SK-N-SH (cell line): ENCODE measurements around the gene TMEM214. TPM values are rescaled to one million over a fixed set of nuclear protein-coding genes. Genes with fewer than 3 reads are reported as not detected.

Experiments
- CTCF ChIA-PET: fragments of 300-600, 350-600 bp; formaldehyde crosslinking; extraction: SDS; loops from one replicate; lab custom pipeline; 2021; lab: Yijun Ruan, JAX
- POLR2A ChIA-PET: fragments of 350-600 bp; sonication (Branson Sonifier 250); formaldehyde crosslinking; extraction: SDS; loops from one replicate; lab custom pipeline; 2020; ENCODE audit warnings: antibody characterized with exemption, inconsistent platforms; lab: Yijun Ruan, JAX
- DNase-seq: peaks from one replicate; pipeline ENCODE4 v3.0.0; 2012
- H2AFZ ChIP-seq: fragments of 200-600 bp; sonication (generic); 2 replicates; pipeline ENCODE4 v1.8.1; 2016; ENCODE audit warnings: antibody characterized with exemption, mild to moderate bottlenecking, low read depth
- H3F3A ChIP-seq: fragments of 200-600 bp; sonication (generic); replicated peaks from 2 replicates; pipeline ENCODE3; 2016; ENCODE audit warnings: antibody characterized with exemption, mild to moderate bottlenecking; ENCODE audit not compliant: insufficient read depth
- H3K27ac ChIP-seq, 2 experiments: fragments of 200-500 bp in 1 of 2; fragments of 200-600 bp in 1 of 2; sonication (Bioruptor generic) in 1 of 2; sonication (generic), shearing (Covaris generic) in 1 of 2; 2 replicates each; pipeline versions ENCODE4 v1.5.1 to v1.6.1; 2014 to 2016; ENCODE audit warnings: low read depth in 2 of 2, inconsistent platforms in 1 of 2, low read length in 1 of 2, mild to moderate bottlenecking in 1 of 2, mixed read lengths in 1 of 2
- H3K27me3 ChIP-seq: fragments of 200-600 bp; sonication (generic), shearing (Covaris generic); 2 replicates; pipeline ENCODE4 v1.6.1; 2016; ENCODE audit warnings: mixed run types; ENCODE audit not compliant: insufficient read depth
- H3K36me3 ChIP-seq, 2 experiments: fragments of 200-500 bp in 1 of 2; fragments of 200-600 bp in 1 of 2; sonication (Bioruptor generic) in 1 of 2; sonication (generic) in 1 of 2; replicated peaks in 1 of 2; 2 replicates each; pipeline versions ENCODE3 to v1.5.1; 2014 to 2016; ENCODE audit warnings: low read length in 1 of 2, mild to moderate bottlenecking in 1 of 2; ENCODE audit not compliant: insufficient read depth in 2 of 2, control insufficient read depth in 1 of 2
- H3K4me1 ChIP-seq, 2 experiments: fragments of 200-500 bp in 1 of 2; fragments of 200-600 bp in 1 of 2; sonication (Bioruptor generic) in 1 of 2; sonication (generic), shearing (Covaris generic) in 1 of 2; 2 replicates each; pipeline versions ENCODE4 v1.5.1 to v1.6.1; 2014 to 2016; ENCODE audit warnings: low read depth in 1 of 2, low read length in 1 of 2, mixed run types in 1 of 2; ENCODE audit not compliant: insufficient read depth in 2 of 2, control insufficient read depth in 1 of 2
- H3K4me2 ChIP-seq: fragments of 200-600 bp; sonication (generic), shearing (Covaris generic); 2 replicates; pipeline ENCODE4 v1.6.1; 2017; ENCODE audit warnings: mixed run types
- H3K4me3 ChIP-seq, 2 experiments: fragments of 200-500 bp in 1 of 2; fragments of 200-600 bp in 1 of 2; sonication (Bioruptor generic) in 1 of 2; sonication (generic), shearing (Covaris generic) in 1 of 2; 2 replicates each; pipeline versions ENCODE4 v1.5.1 to v1.8.1; 2014 to 2016; ENCODE audit warnings: low read depth in 2 of 2, inconsistent platforms in 1 of 2, low read length in 1 of 2, mild to moderate bottlenecking in 1 of 2, mixed read lengths in 1 of 2, moderate library complexity in 1 of 2
- H3K79me2 ChIP-seq: fragments of 200-600 bp; sonication (generic); 2 replicates; pipeline ENCODE4 v1.8.1; 2017; ENCODE audit warnings: mild to moderate bottlenecking; ENCODE audit not compliant: insufficient read depth
- H3K9ac ChIP-seq: fragments of 200-600 bp; sonication (generic); 2 replicates; pipeline ENCODE4 v1.6.1; 2017; ENCODE audit warnings: mixed run types
- H3K9me2 ChIP-seq: fragments of 200-600 bp; sonication (generic); 2 replicates; pipeline ENCODE4 v1.6.1; 2017; ENCODE audit warnings: mixed run types
- H3K9me3 ChIP-seq: fragments of 200-600 bp; sonication (generic); 2 replicates; pipeline ENCODE4 v1.6.1; 2017; ENCODE audit warnings: mixed run types, mild to moderate bottlenecking, moderate library complexity
- H4K20me1 ChIP-seq: fragments of 200-600 bp; sonication (generic); 2 replicates; pipeline ENCODE4 v1.6.1; 2017; ENCODE audit warnings: mild to moderate bottlenecking, mixed run types; ENCODE audit not compliant: insufficient read depth
- CTCF ChIP-seq: fragments of 200-600 bp; sonication (generic); IDR thresholded peaks from 2 replicates; pipeline ENCODE4 v1.6.1; 2017; ENCODE audit warnings: antibody characterized with exemption, mild to moderate bottlenecking, moderate library complexity
- EP300 ChIP-seq, 2 experiments: IDR thresholded peaks; 2 replicates each; pipeline versions ENCODE4 v1.4.0 to v1.6.1; 2012; ENCODE audit warnings: borderline replicate concordance in 1 of 2, low read depth in 1 of 2, low read length in 1 of 2
- FOXJ3 ChIP-seq: sonication (generic); formaldehyde crosslinking; IDR thresholded peaks from 2 replicates; pipeline ENCODE4 v1.5.1; 2020; ENCODE audit warnings: mild to moderate bottlenecking, missing genetic modification reagents
- IRF3 ChIP-seq: fragments of 150-350 bp; IDR thresholded peaks from 2 replicates; pipeline ENCODE4 v1.6.1; 2016; ENCODE audit warnings: mild to moderate bottlenecking, low read depth, low read length
- JUND ChIP-seq: IDR thresholded peaks from 2 replicates; pipeline ENCODE4 v1.4.0; 2012
- MXI1 ChIP-seq: IDR thresholded peaks from 2 replicates; pipeline ENCODE4 v1.6.1; 2012; ENCODE audit warnings: mild to moderate bottlenecking, low read depth, low read length, improper control_type of control experiment
- NFIC ChIP-seq: IDR thresholded peaks from 2 replicates; pipeline ENCODE4 v1.4.0; 2012; ENCODE audit warnings: borderline replicate concordance
- PBX3 ChIP-seq: IDR thresholded peaks from 2 replicates; pipeline ENCODE4; 2012
- REST ChIP-seq: IDR thresholded peaks from 2 replicates; pipeline ENCODE4 v1.6.1; 2012; ENCODE audit warnings: mild to moderate bottlenecking, low read depth, low read length, moderate library complexity
- SMC3 ChIP-seq: IDR thresholded peaks from 2 replicates; pipeline ENCODE4 v1.6.1; 2012; ENCODE audit warnings: low read depth, low read length, improper control_type of control experiment
- TEAD4 ChIP-seq: IDR thresholded peaks from 2 replicates; pipeline ENCODE4 v1.4.0; 2012; ENCODE audit warnings: mild to moderate bottlenecking, borderline replicate concordance; ENCODE audit not compliant: insufficient read depth
- YY1 ChIP-seq: IDR thresholded peaks from 2 replicates; pipeline ENCODE4 v1.4.0; 2012; ENCODE audit warnings: low read depth, mild to moderate bottlenecking
- WGBS: methylation state at CpG from one replicate; pipeline ENCODE4 v1.1.6; 2017; ENCODE audit warnings: low lambda C conversion rate; 5-methylcytosine and 5-hydroxymethylcytosine counted together
- polyA plus RNA-seq, 3 experiments: library from polyadenylated mRNA; depleted of rRNA; stranded (reverse); fragments of >200 nt; gene quantifications; 2 replicates each; pipeline ENCODE4 v1.2.3, GENCODE V29; 2012

The TMEM214 gene
- polyA plus RNA-seq, 1 of the 3 experiments (the other 2 are of a cell fraction), result 69.4 TPM

GRCh38 chr2:27003007-27003406 lies 29.8 kb upstream of the TMEM214 start:
- Histone ChIP-seq H2AFZ (no peak overlapping the region), H3K9me2 (no peaks in the 10 kb centered on the region), H3K27me3 (no peaks in the 10 kb centered on the region), H3K9me3 (no peaks in the 10 kb centered on the region), H3K4me3 (no peak overlapping the region), H3K9ac (no peak overlapping the region), H3F3A (no peaks in the 10 kb centered on the region), H3K27ac (no peak overlapping the region), H3K4me1 (0 out of 4 replicates have a peak, but pooled peaks cover 0 to 7% of the 10 kb centered on the region in 2 experiments), H3K36me3 (no peaks in the 10 kb centered on the region), H3K4me2 (no peak overlapping the region), H4K20me1 (no peaks in the 10 kb centered on the region), H3K79me2 (no peaks in the 10 kb centered on the region)
- no peak for DNase-seq
- POLR2A ChIA-PET, result no interaction called here
- WGBS, result 93% methylated on average over 4 of the region's 4 CpGs
- TF ChIP-seq YY1, result no peak
- TF ChIP-seq IRF3, result no peak
- TF ChIP-seq REST, result no peak
- no peak for TF ChIP-seq PBX3
- no peak for TF ChIP-seq NFIC
- TF ChIP-seq TEAD4, result no peak
- no peak for TF ChIP-seq CTCF
- TF ChIP-seq SMC3, result no peak
- no peak for TF ChIP-seq EP300 (IDR thresholded peaks at IDR 0.05; ENCODE audit: borderline replicate concordance in 1 of 2, low read depth in 1 of 2, low read length in 1 of 2)
- no peak for TF ChIP-seq JUND
- TF ChIP-seq MXI1, result no peak
- TF ChIP-seq FOXJ3, result no peak
- CTCF ChIA-PET, result interaction anchor here (0.9 to 33.3 kb wide), 6 partner anchors 10 to 157 kb away, joined by 3 to 1017 read pairs (median 18); partner anchors contain the start of gene MAPRE3
